Ishikawa (cell line): Measurements from ENCODE around the gene HINT3.

ENCODE experiments used
- CREB1 ChIP-seq: IDR thresholded peaks from 2 replicates; pipeline ENCODE4 v1.6.1; 2012; ENCODE audit warnings: low read depth
- EP300 ChIP-seq: IDR thresholded peaks from 2 replicates; pipeline ENCODE4 v1.6.1; 2012; ENCODE audit warnings: borderline replicate concordance
- RAD21 ChIP-seq: IDR thresholded peaks from 2 replicates; pipeline ENCODE4 v1.6.1; 2012; ENCODE audit warnings: low read depth

GRCh38 chr6:125926711-125927110 is 29.9 kb upstream of the HINT3 start:
- TF ChIP-seq CREB1: no peak
- TF ChIP-seq EP300: no peak
- no peak for TF ChIP-seq RAD21
